ENCODE measurements around the gene KRT2. TPM values are rescaled to one million over a fixed set of nuclear protein-coding genes. Genes with fewer than 3 reads are reported as not detected.

KRT2 gene
- total RNA-seq, 1 experiment from 2014 or later = not detected

GRCh38 chr12:52682381-52682660 is 30.3 kb upstream of the KRT2 start:
- peaks cover 43% of the 10 kb centered on the region for H3K27me3 Mint-ChIP-seq (ENCODE audit: unreplicated experiment)
- TF ChIP-seq, protein P1, sequence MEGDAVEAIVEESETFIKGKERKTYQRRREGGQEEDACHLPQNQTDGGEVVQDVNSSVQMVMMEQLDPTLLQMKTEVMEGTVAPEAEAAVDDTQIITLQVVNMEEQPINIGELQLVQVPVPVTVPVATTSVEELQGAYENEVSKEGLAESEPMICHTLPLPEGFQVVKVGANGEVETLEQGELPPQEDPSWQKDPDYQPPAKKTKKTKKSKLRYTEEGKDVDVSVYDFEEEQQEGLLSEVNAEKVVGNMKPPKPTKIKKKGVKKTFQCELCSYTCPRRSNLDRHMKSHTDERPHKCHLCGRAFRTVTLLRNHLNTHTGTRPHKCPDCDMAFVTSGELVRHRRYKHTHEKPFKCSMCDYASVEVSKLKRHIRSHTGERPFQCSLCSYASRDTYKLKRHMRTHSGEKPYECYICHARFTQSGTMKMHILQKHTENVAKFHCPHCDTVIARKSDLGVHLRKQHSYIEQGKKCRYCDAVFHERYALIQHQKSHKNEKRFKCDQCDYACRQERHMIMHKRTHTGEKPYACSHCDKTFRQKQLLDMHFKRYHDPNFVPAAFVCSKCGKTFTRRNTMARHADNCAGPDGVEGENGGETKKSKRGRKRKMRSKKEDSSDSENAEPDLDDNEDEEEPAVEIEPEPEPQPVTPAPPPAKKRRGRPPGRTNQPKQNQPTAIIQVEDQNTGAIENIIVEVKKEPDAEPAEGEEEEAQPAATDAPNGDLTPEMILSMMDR (IDR thresholded peaks at IDR 0.05; ENCODE audit: unreplicated experiment) = no peak
- H3K27ac Mint-ChIP-seq (ENCODE audit: unreplicated experiment) = no peak overlapping the region
- intact Hi-C loops (cut with micrococcal nuclease; ENCODE audit: unreplicated experiment) = no loop called here
- no peak overlapping the region for H3K4me3 Mint-ChIP-seq (ENCODE audit: low read depth, unreplicated experiment)
- no peak for DNase-seq
- no peaks in the 10 kb centered on the region for H3K36me3 Mint-ChIP-seq (ENCODE audit: insufficient read depth, unreplicated experiment)
- BruUV-seq (replicated peaks) = no TSS peak
- CTCF ChIA-PET = no interaction called here
- H3K4me1 Mint-ChIP-seq (ENCODE audit: low read depth, unreplicated experiment) = no peaks in the 10 kb centered on the region
- no peaks in the 10 kb centered on the region for H3K9me3 Mint-ChIP-seq (ENCODE audit: low read depth, unreplicated experiment)

DNA sequence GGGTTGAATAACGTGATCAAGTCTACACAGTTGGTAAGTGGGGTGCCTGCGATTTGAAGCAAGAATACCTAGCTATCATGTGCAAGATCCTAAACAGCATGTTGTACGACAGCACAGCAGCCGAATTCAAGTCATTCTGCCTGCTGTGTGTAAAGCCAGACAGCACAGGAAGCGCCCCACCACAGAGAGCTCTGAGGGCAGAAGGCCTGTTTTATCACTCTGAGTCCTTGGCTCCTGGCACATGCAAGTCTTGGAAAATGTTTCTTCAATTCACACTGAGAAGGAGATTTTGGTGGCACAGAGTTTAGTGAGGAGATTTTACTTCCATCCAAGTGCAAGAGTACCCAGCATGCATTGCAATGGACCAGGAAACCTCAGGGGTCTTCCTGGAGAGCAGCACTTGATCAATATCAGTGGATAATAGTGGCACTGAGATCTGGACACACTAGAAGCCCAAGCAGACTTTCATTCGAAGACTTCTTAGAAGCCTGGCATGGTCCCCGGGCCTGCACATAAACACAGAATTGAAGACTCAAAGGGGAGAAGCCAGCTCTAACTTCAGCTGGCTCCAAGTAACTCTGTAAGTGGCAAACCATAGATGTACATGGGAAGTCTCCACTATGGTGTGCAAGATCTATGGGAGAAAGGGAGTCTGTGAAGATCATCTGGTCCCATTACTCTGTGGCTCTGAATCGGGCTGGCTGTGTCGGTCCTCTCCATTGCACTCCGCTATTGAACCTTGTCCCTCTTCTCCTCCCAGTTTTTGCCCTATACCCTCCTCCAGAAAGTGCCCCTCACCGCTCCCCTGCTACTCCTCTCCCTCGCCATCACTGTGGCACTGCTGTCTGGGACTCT is 29.7 kb upstream of the KRT2 start:
- H3K27me3 Mint-ChIP-seq (ENCODE audit: unreplicated experiment) = peaks cover 38% of the 10 kb centered on the region

DNA sequence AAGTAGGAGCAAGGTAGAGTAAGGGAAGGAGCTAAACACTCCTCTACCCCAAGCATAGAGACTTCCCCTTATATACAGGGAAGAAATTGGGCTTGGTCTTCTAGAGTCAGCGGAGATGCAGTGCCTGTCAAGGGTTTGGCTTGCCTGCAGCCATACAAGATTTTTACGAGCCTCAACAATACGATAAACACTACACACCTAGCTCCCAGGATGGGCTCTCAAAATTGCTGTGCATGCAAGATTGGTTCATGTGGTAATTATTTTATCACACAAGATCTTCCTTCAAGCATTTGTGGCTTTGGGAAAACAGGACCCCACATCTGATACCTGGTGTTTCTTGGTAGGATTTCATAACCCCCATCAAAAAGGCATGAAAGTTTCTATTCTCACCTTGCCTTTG is 28.4 kb upstream of the KRT2 start, which contains the start of gene KRT1:
Gene KRT1, minus strand, starts transcription at position 45 of the 400 bp plus-strand sequence. CDS start 59 bp downstream, outside the sequence.
- Mint-ChIP-seq H3K4me1 (ENCODE audit: low read depth, unreplicated experiment) (no peaks in the 10 kb centered on the region), H3K27ac (ENCODE audit: unreplicated experiment) (no peak within 1 kb of the TSS), H3K36me3 (ENCODE audit: insufficient read depth, unreplicated experiment) (no peaks in the 10 kb centered on the region), H3K27me3 (ENCODE audit: unreplicated experiment) (peaks cover 24% of the 10 kb centered on the region), H3K4me3 (ENCODE audit: low read depth, unreplicated experiment) (no peak within 1 kb of the TSS), H3K9me3 (ENCODE audit: low read depth, unreplicated experiment) (no peaks in the 10 kb centered on the region)
- no TSS peak for BruUV-seq (replicated peaks)
- intact Hi-C loops (cut with micrococcal nuclease; ENCODE audit: unreplicated experiment) = no loop called here
- TF ChIP-seq, protein P1 (IDR thresholded peaks at IDR 0.05; ENCODE audit: unreplicated experiment) = no peak
- CTCF ChIA-PET = no interaction called here
- DNase-seq = no peak

More for the DNA sequence above, 29.7 kb upstream of the KRT2 start:
- Mint-ChIP-seq H3K4me3 (ENCODE audit: low read depth, unreplicated experiment) (no peak overlapping the region), H3K36me3 (ENCODE audit: insufficient read depth, unreplicated experiment) (no peaks in the 10 kb centered on the region), H3K27ac (ENCODE audit: unreplicated experiment) (no peak overlapping the region), H3K4me1 (ENCODE audit: low read depth, unreplicated experiment) (no peaks in the 10 kb centered on the region), H3K9me3 (ENCODE audit: low read depth, unreplicated experiment) (no peaks in the 10 kb centered on the region)
- DNase-seq = no peak
- TF ChIP-seq, protein P1 (IDR thresholded peaks at IDR 0.05; ENCODE audit: unreplicated experiment) = no peak
- intact Hi-C loops (cut with micrococcal nuclease; ENCODE audit: unreplicated experiment) = no loop called here
- CTCF ChIA-PET = no interaction called here
- BruUV-seq (replicated peaks) = no TSS peak

- Mint-ChIP-seq H3K4me3 (ENCODE audit: low read depth, unreplicated experiment) (no peak overlapping the region), H3K9me3 (ENCODE audit: low read depth, unreplicated experiment) (no peaks in the 10 kb centered on the region), H3K36me3 (ENCODE audit: insufficient read depth, unreplicated experiment) (no peaks in the 10 kb centered on the region), H3K27me3 (ENCODE audit: unreplicated experiment) (peaks cover 19% of the 10 kb centered on the region), H3K27ac (ENCODE audit: unreplicated experiment) (no peak overlapping the region), H3K4me1 (ENCODE audit: low read depth, unreplicated experiment) (no peaks in the 10 kb centered on the region)
- intact Hi-C loops (cut with micrococcal nuclease; ENCODE audit: unreplicated experiment) = no loop called here
- no TSS peak for BruUV-seq (replicated peaks)
- CTCF ChIA-PET = no interaction called here
- DNase-seq = no peak
- TF ChIP-seq, protein P1 (IDR thresholded peaks at IDR 0.05; ENCODE audit: unreplicated experiment) = no peak
Measured at GRCh38 chr12:52679875-52680274, 27.9 kb upstream of the KRT2 start.
